WTC11 (cell line): Measurements from ENCODE around the gene GLOD4. TPM values are rescaled to one million over a fixed set of nuclear protein-coding genes. Genes with fewer than 3 reads are reported as not detected.

Source experiments
- ATAC-seq: fragments of 200-7000 bp; cut with Tn5 transposase; 2 replicates; pipeline ENCODE4 v1.10.0; 2021; ENCODE audit warnings: mild to moderate bottlenecking, moderate library complexity
- CTCF ChIA-PET: fragments of 300-600 bp; sonication (Branson Sonifier 250); formaldehyde crosslinking; loops from one replicate; lab custom pipeline; 2021; ENCODE audit warnings: antibody characterized with exemption; lab: Charles Lee
- POLR2A ChIA-PET: fragments of 350-600 bp; sonication (Branson Sonifier 250); formaldehyde crosslinking; loops from one replicate; lab custom pipeline; 2021; ENCODE audit warnings: antibody characterized with exemption; lab: Charles Lee
- DNase-seq: peaks from one replicate; pipeline ENCODE4 v3.0.0; 2021; ENCODE audit warnings: low spot score
- H3K27ac Mint-ChIP-seq: 2 replicates; pipeline ENCODE4 v1.8.0; 2021; ENCODE audit warnings: mixed read lengths
- H3K27me3 Mint-ChIP-seq: 2 replicates; pipeline ENCODE4 v1.8.0; 2021; ENCODE audit warnings: low read depth, mild to moderate bottlenecking, moderate library complexity, mixed read lengths
- H3K36me3 Mint-ChIP-seq: 2 replicates; pipeline ENCODE4 v1.8.0; 2021; ENCODE audit warnings: mixed read lengths
- H3K4me1 Mint-ChIP-seq: 2 replicates; pipeline ENCODE4 v1.8.0; 2022; ENCODE audit warnings: mixed read lengths
- H3K4me3 Mint-ChIP-seq: 2 replicates; pipeline ENCODE4 v1.8.0; 2021; ENCODE audit warnings: mild to moderate bottlenecking, moderate library complexity, mixed read lengths
- H3K9me3 Mint-ChIP-seq: 2 replicates; pipeline ENCODE4 v1.8.0; 2021; ENCODE audit warnings: mixed read lengths
- ATF1 ChIP-seq: sonication (generic); formaldehyde crosslinking; IDR thresholded peaks from 2 replicates; pipeline ENCODE4 v1.8.1; 2023; ENCODE audit warnings: mild to moderate bottlenecking, moderate library complexity, missing genetic modification reagents
- ATF2 ChIP-seq: sonication (generic); formaldehyde crosslinking; IDR thresholded peaks from 2 replicates; pipeline ENCODE4 v1.8.1; 2022; ENCODE audit warnings: low read depth, missing genetic modification reagents, borderline replicate concordance
- ATF3 ChIP-seq: sonication (generic); formaldehyde crosslinking; conservative IDR thresholded peaks from 2 replicates; pipeline ENCODE4 v1.8.1; 2022; ENCODE audit warnings: mild to moderate bottlenecking, missing genetic modification reagents
- CREM ChIP-seq: sonication (generic); formaldehyde crosslinking; IDR thresholded peaks from 2 replicates; pipeline ENCODE4 v1.8.1; 2022; ENCODE audit warnings: mild to moderate bottlenecking, missing genetic modification reagents, moderate library complexity
- ELF4 ChIP-seq: sonication (generic); formaldehyde crosslinking; IDR thresholded peaks from 2 replicates; pipeline ENCODE4 v1.8.1; 2022; ENCODE audit warnings: low read depth, mild to moderate bottlenecking, moderate library complexity, missing genetic modification reagents
- FOXP4 ChIP-seq: sonication (generic); formaldehyde crosslinking; IDR thresholded peaks from 2 replicates; pipeline ENCODE4 v1.8.0; 2022; ENCODE audit warnings: mild to moderate bottlenecking, missing genetic modification reagents
- GABPB1 ChIP-seq: sonication (generic); formaldehyde crosslinking; IDR thresholded peaks from 2 replicates; pipeline ENCODE4 v1.8.1; 2023; ENCODE audit warnings: mild to moderate bottlenecking, missing genetic modification reagents
- HMGA2 ChIP-seq: fragments of 250-450 bp; sonication (Bioruptor Pico); IDR thresholded peaks from 2 replicates; pipeline ENCODE4 v1.4.0; 2021; ENCODE audit warnings: mild to moderate bottlenecking, moderate library complexity
- IRF1 ChIP-seq: sonication (generic); formaldehyde crosslinking; IDR thresholded peaks from 2 replicates; pipeline ENCODE4 v1.8.0; 2023; ENCODE audit warnings: missing genetic modification reagents
- IRF2 ChIP-seq: sonication (generic); formaldehyde crosslinking; IDR thresholded peaks from 2 replicates; pipeline ENCODE4 v1.8.0; 2022; ENCODE audit warnings: low read depth, missing genetic modification reagents, borderline replicate concordance
- NFE2L1 ChIP-seq: sonication (generic); formaldehyde crosslinking; IDR thresholded peaks from 2 replicates; pipeline ENCODE4 v1.8.1; 2023; ENCODE audit warnings: missing genetic modification reagents
- TCF7 ChIP-seq: sonication (generic); formaldehyde crosslinking; IDR thresholded peaks from 2 replicates; pipeline ENCODE4 v1.8.0; 2022; ENCODE audit warnings: mild to moderate bottlenecking, low read depth, missing genetic modification reagents, moderate library complexity
- TEAD1 ChIP-seq: sonication (generic); formaldehyde crosslinking; IDR thresholded peaks from 2 replicates; pipeline ENCODE4 v1.8.0; 2022; ENCODE audit warnings: mild to moderate bottlenecking, missing genetic modification reagents
- TEAD4 ChIP-seq: sonication (generic); formaldehyde crosslinking; IDR thresholded peaks from 2 replicates; pipeline ENCODE4 v1.8.0; 2022; ENCODE audit warnings: mild to moderate bottlenecking, missing genetic modification reagents
- USF2 ChIP-seq: sonication (generic); formaldehyde crosslinking; IDR thresholded peaks from 2 replicates; pipeline ENCODE4 v1.8.1; 2023; ENCODE audit warnings: mild to moderate bottlenecking, missing genetic modification reagents, moderate library complexity
- ZBTB21 ChIP-seq: sonication (generic); formaldehyde crosslinking; IDR thresholded peaks from 2 replicates; pipeline ENCODE4 v1.8.1; 2023; ENCODE audit warnings: mild to moderate bottlenecking, missing genetic modification reagents, borderline replicate concordance
- ZBTB43 ChIP-seq: sonication (generic); formaldehyde crosslinking; IDR thresholded peaks from 2 replicates; pipeline ENCODE4 v1.8.1; 2023; ENCODE audit warnings: mild to moderate bottlenecking, missing genetic modification reagents
- ZMAT4 ChIP-seq: fragments of 250-450 bp; sonication (Bioruptor Pico); IDR thresholded peaks from 2 replicates; pipeline ENCODE4 v1.9.0; 2021; ENCODE audit warnings: mild to moderate bottlenecking
- ZNF121 ChIP-seq: sonication (generic); formaldehyde crosslinking; IDR thresholded peaks from 2 replicates; pipeline ENCODE4 v1.8.0; 2023; ENCODE audit warnings: missing genetic modification reagents
- ZNF281 ChIP-seq: sonication (generic); formaldehyde crosslinking; IDR thresholded peaks from 2 replicates; pipeline ENCODE4 v1.8.0; 2023; ENCODE audit warnings: mild to moderate bottlenecking, missing genetic modification reagents
- ZNF425 ChIP-seq: fragments of 250-450 bp; sonication (Bioruptor Pico); conservative IDR thresholded peaks from 2 replicates; pipeline ENCODE4 v1.9.0; 2021; ENCODE audit warnings: mild to moderate bottlenecking
- total RNA-seq: library from RNA; stranded (reverse); gene quantifications from 3 replicates; pipeline ENCODE4 v1.2.3, GENCODE V29; 2021

The GLOD4 gene
- total RNA-seq, 1 experiment from 2014 or later = 69.0 TPM

- Mint-ChIP-seq H3K9me3 (no peaks in the 10 kb centered on the region), H3K27ac (no peak overlapping the region), H3K36me3 (peaks cover 57% of the 10 kb centered on the region), H3K4me3 (no peak overlapping the region), H3K27me3 (no peaks in the 10 kb centered on the region), H3K4me1 (peaks cover 13% of the 10 kb centered on the region)
- no peak for TF ChIP-seq ZMAT4 (CRISPR knock-in tag)
- no peak for TF ChIP-seq ATF3
- TF ChIP-seq IRF2 = no peak
- no peak for TF ChIP-seq TCF7 (CRISPR knock-in tag)
- TF ChIP-seq ATF1 (CRISPR knock-in tag) = no peak
- no peak for TF ChIP-seq ZNF425 (CRISPR knock-in tag)
- TF ChIP-seq ZNF121 (CRISPR knock-in tag) = no peak
- TF ChIP-seq CREM (CRISPR knock-in tag) = no peak
- no peak for TF ChIP-seq USF2
- TF ChIP-seq ZBTB43 (CRISPR knock-in tag) = no peak
- no peak for TF ChIP-seq ELF4 (CRISPR knock-in tag)
- ATAC-seq (no peak), DNase-seq (no peak)
- CTCF ChIA-PET = interaction anchor here (1.1 to 1.3 kb wide), 2 partner anchors 259 to 263 kb away, joined by 3 to 4 read pairs; partner anchors contain the start of gene TIMM22
- POLR2A ChIA-PET = interaction anchor here (0.6 kb wide), 1 partner anchor 349 kb away, joined by 4 read pairs; no protein-coding TSS in a partner anchor
Measured at GRCh38 chr17:737561-738113, 44.4 kb downstream of the GLOD4 start.

- peaks cover 8% of the 10 kb centered on the region for H3K27me3 Mint-ChIP-seq
- H3K9me3 Mint-ChIP-seq = no peaks in the 10 kb centered on the region
- H3K4me3 Mint-ChIP-seq = peak overlapping the region; percentile 86
- ATAC-seq (no peak), DNase-seq (no peak)
- H3K4me1 Mint-ChIP-seq = peaks cover 18% of the 10 kb centered on the region
- H3K27ac Mint-ChIP-seq = peak overlapping the region; percentile 44; the same call in 1 of the 2 replicates
- ChIA-PET POLR2A (interaction anchor here (0.7 kb wide), 1 partner anchor 163 kb away, joined by 5 read pairs; no protein-coding TSS in a partner anchor), CTCF (interaction anchor here (0.8 to 1.8 kb wide), 4 partner anchors 8 to 323 kb away, joined by 4 read pairs; partner anchors contain the start of gene TIMM22)
- H3K36me3 Mint-ChIP-seq = peaks cover 34% of the 10 kb centered on the region
- TF ChIP-seq IRF1 (CRISPR knock-in tag) (no peak), USF2 (no peak), ZBTB21 (CRISPR knock-in tag) (no peak), GABPB1 (no peak), NFE2L1 (CRISPR knock-in tag) (no peak), HMGA2 (CRISPR knock-in tag) (no peak), FOXP4 (no peak), TEAD1 (no peak), CREM (CRISPR knock-in tag) (no peak), ZNF281 (CRISPR knock-in tag) (no peak), ATF2 (CRISPR knock-in tag) (no peak), TEAD4 (CRISPR knock-in tag) (no peak)
Measured at GRCh38 chr17:733743-734142, 48.3 kb downstream of the GLOD4 start.
